ENCODE results near the gene PEX14. TPM values are rescaled to one million over a fixed set of nuclear protein-coding genes. Genes with fewer than 3 reads are reported as not detected.
A peak's percentile ranks its signal among the peaks of the same experiment; 100 is the strongest.

PEX14 gene
- total and polyA plus RNA-seq, 8 donors, result 17.3 to 22.9 (median 20.7) TPM

GRCh38 chr1:10459184-10459583 lies 15.6 kb upstream of the PEX14 start:
- DNase-seq (no peak), ATAC-seq (peak; percentile 86)
- peak overlapping the region in 1 of 2 donors; percentile 7 for H3K27ac ChIP-seq
- H3K27me3 ChIP-seq, result no peaks in the 10 kb centered on the region
- H3K4me3 ChIP-seq, result no peak overlapping the region
- intact Hi-C loops (cut with DNase I), result no loop called here
- H3K4me1 ChIP-seq, result peaks cover 0 to 14% of the 10 kb centered on the region in 2 donors
- peaks cover 0 to 40% of the 10 kb centered on the region in 2 donors for H3K36me3 ChIP-seq
- H3K9me3 ChIP-seq, result peaks cover 0 to 2% of the 10 kb centered on the region in 2 donors
- TF ChIP-seq CTCF (IDR thresholded peaks at IDR 0.05), result no peak

GRCh38 chr1:10467078-10467477 lies 7.7 kb upstream of the PEX14 start:
- H3K4me3 ChIP-seq, result no peak overlapping the region
- no peaks in the 10 kb centered on the region for H3K9me3 ChIP-seq
- no peak for TF ChIP-seq CTCF (IDR thresholded peaks at IDR 0.05)
- H3K27ac ChIP-seq, result no peak overlapping the region
- peaks cover 0 to 74% of the 10 kb centered on the region in 2 donors for H3K36me3 ChIP-seq
- H3K4me1 ChIP-seq, result peaks cover 0 to 13% of the 10 kb centered on the region in 2 donors
- intact Hi-C loops (cut with DNase I), result no loop called here
- ATAC-seq (no peak), DNase-seq (no peak)
- no peaks in the 10 kb centered on the region for H3K27me3 ChIP-seq

- Histone ChIP-seq H3K9me3 (no peaks in the 10 kb centered on the region), H3K36me3 (peaks cover 0 to 44% of the 10 kb centered on the region in 2 donors), H3K4me3 (no peak overlapping the region), H3K4me1 (peaks cover 0 to 25% of the 10 kb centered on the region in 2 donors), H3K27ac (no peak overlapping the region), H3K27me3 (no peaks in the 10 kb centered on the region)
- intact Hi-C loops (cut with DNase I), result no loop called here
- no peak for TF ChIP-seq CTCF (IDR thresholded peaks at IDR 0.05)
- DNase-seq (no peak), ATAC-seq (no peak)
These were observed 4.7 kb upstream of the PEX14 start for GRCh38 chr1:10470043-10470442.

GRCh38 chr1:10471411-10472219 lies 3.1 kb upstream of the PEX14 start:
- H3K36me3 ChIP-seq, result peaks cover 0 to 28% of the 10 kb centered on the region in 2 donors
- H3K9me3 ChIP-seq, result no peaks in the 10 kb centered on the region
- H3K27ac ChIP-seq, result peak overlapping the region; percentile 60 to 63
- no peak for TF ChIP-seq CTCF (IDR thresholded peaks at IDR 0.05)
- intact Hi-C loops (cut with DNase I), result no loop called here
- H3K27me3 ChIP-seq, result no peaks in the 10 kb centered on the region
- DNase-seq, result no peak
- peaks cover 0 to 41% of the 10 kb centered on the region in 2 donors for H3K4me1 ChIP-seq
- ATAC-seq, result no peak
- peak overlapping the region; percentile 91 to 92 for H3K4me3 ChIP-seq
